ENCODE data around the gene ZC3H12C. TPM values are rescaled to one million over a fixed set of nuclear protein-coding genes. Genes with fewer than 3 reads are reported as not detected.

The ZC3H12C gene
- total RNA-seq, 1 donor from 2014 or later: 9.7 TPM

DNA sequence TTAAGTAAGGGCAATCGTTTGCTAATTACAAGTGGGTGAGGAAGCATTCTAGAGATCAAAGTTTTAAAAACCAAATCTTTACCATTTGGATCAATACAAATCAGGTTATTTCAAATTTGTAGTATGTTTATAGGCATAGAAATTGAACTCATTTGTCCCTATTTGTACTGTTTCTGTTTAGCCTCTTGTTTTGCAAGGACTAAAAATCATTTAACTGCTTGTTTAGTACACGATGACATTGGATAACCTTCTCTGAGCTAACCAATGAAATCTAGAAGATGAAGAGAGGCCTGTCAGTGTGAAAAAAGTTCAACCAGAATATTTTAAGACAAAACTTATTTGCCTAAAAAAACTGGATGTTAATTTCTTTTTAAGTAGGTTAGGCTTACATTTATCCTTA, 40.0 kb downstream of the ZC3H12C start:
- Mint-ChIP-seq H3K27ac (ENCODE audit: unreplicated experiment) (no peak overlapping the region), H3K9me3 (ENCODE audit: unreplicated experiment) (no peaks in the 10 kb centered on the region), H3K4me1 (ENCODE audit: unreplicated experiment) (peaks cover 12% of the 10 kb centered on the region), H3K27me3 (ENCODE audit: unreplicated experiment) (no peaks in the 10 kb centered on the region), H3K4me3 (ENCODE audit: unreplicated experiment) (no peak overlapping the region), H3K36me3 (ENCODE audit: unreplicated experiment) (peaks cover 7% of the 10 kb centered on the region)
- no peak for DNase-seq (ENCODE audit: extremely low spot score, unreplicated experiment)
- TF ChIP-seq, protein P1, sequence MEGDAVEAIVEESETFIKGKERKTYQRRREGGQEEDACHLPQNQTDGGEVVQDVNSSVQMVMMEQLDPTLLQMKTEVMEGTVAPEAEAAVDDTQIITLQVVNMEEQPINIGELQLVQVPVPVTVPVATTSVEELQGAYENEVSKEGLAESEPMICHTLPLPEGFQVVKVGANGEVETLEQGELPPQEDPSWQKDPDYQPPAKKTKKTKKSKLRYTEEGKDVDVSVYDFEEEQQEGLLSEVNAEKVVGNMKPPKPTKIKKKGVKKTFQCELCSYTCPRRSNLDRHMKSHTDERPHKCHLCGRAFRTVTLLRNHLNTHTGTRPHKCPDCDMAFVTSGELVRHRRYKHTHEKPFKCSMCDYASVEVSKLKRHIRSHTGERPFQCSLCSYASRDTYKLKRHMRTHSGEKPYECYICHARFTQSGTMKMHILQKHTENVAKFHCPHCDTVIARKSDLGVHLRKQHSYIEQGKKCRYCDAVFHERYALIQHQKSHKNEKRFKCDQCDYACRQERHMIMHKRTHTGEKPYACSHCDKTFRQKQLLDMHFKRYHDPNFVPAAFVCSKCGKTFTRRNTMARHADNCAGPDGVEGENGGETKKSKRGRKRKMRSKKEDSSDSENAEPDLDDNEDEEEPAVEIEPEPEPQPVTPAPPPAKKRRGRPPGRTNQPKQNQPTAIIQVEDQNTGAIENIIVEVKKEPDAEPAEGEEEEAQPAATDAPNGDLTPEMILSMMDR (IDR thresholded peaks at IDR 0.05): no peak

DNA sequence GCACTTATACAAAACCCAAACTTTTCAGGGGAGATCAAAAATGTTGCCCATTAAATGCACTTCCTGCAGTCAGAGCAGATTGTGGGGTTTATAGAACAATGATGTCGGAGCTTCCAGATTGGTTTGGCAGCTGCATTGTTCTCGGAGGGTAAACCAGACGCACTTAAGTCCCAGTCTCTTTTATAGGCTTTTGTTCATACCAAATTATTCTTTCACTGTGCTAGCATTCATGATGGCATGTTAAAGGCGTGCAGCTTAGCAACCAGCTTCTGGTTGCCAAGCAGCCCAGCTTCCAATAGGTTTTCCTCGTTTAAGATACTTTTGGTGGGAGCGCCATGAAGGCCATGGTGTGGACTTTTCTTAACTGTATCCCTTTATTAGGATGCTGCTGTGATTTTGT, 40.9 kb downstream of the ZC3H12C start:
- no peaks in the 10 kb centered on the region for H3K27me3 Mint-ChIP-seq (ENCODE audit: unreplicated experiment)
- no peak overlapping the region for H3K27ac Mint-ChIP-seq (ENCODE audit: unreplicated experiment)
- peaks cover 4% of the 10 kb centered on the region for H3K4me1 Mint-ChIP-seq (ENCODE audit: unreplicated experiment)
- H3K36me3 Mint-ChIP-seq (ENCODE audit: unreplicated experiment): peaks cover 7% of the 10 kb centered on the region
- H3K4me3 Mint-ChIP-seq (ENCODE audit: unreplicated experiment): no peak overlapping the region
- DNase-seq (ENCODE audit: extremely low spot score, unreplicated experiment): no peak
- H3K9me3 Mint-ChIP-seq (ENCODE audit: unreplicated experiment): no peaks in the 10 kb centered on the region
- TF ChIP-seq, protein P1 (IDR thresholded peaks at IDR 0.05): no peak

DNA sequence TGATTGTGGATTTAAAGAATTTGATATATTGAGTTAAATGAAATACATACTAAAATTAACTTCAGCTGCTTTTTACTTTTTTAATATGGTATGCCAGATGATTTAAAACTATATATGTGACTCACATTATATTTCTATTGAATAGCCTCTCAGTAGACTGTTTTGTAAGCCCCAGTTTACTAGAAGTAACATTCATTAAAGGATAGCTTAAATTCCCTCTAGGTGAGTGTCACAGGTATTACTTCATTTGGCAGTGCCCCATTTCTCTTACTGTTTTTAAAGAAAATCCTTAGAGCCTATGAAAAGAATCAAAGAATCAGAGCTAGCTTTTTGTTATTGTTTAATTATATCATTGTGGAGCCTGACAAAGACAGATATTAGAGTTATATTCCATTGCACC, 48.6 kb downstream of the ZC3H12C start:
- H3K4me1 Mint-ChIP-seq (ENCODE audit: unreplicated experiment): no peaks in the 10 kb centered on the region
- H3K27ac Mint-ChIP-seq (ENCODE audit: unreplicated experiment): no peak overlapping the region
- TF ChIP-seq, protein P1 (IDR thresholded peaks at IDR 0.05): no peak
- no peak overlapping the region for H3K4me3 Mint-ChIP-seq (ENCODE audit: unreplicated experiment)
- peaks cover 15% of the 10 kb centered on the region for H3K36me3 Mint-ChIP-seq (ENCODE audit: unreplicated experiment)
- H3K27me3 Mint-ChIP-seq (ENCODE audit: unreplicated experiment): no peaks in the 10 kb centered on the region
- peaks cover 7% of the 10 kb centered on the region for H3K9me3 Mint-ChIP-seq (ENCODE audit: unreplicated experiment)
- DNase-seq (ENCODE audit: extremely low spot score, unreplicated experiment): no peak

DNA sequence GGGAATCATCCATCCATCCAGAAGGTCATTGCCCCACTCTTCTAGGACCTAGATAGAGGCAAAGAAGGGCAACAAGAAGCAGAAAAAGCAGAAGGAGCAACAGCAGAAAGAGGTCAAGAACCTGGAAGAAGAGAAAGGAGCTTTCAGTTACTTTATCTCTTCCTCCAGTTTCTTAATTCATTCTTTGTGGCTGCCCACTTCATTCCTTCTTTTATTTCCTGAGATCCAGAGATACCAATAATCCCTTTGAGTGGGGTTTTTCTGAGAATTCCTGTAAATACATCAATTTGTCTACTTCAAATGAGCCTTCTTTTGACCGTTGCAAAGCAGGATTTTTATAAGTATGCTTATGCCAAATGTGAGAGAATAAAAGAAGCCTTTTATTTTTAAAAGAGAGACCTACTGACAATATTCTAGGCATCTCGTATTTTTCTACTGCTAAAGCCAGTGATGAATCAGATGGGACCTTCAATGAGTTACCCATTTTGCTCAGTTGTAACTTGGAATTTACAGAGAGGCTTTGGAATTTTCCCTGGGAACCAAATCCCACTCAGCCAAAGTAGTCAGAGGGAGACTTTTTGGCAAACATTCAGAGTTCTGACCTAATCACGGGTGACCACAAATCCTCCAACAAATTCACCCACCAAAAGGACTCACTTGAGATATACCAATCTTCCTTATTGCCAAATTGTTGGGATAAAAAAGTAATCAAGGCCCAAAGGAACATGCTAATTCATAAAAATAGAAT, 54.9 kb downstream of the ZC3H12C start:
- no peaks in the 10 kb centered on the region for H3K27me3 Mint-ChIP-seq (ENCODE audit: unreplicated experiment)
- no peak for DNase-seq (ENCODE audit: extremely low spot score, unreplicated experiment)
- TF ChIP-seq, protein P1 (IDR thresholded peaks at IDR 0.05): no peak
- no peak overlapping the region for H3K27ac Mint-ChIP-seq (ENCODE audit: unreplicated experiment)
- H3K9me3 Mint-ChIP-seq (ENCODE audit: unreplicated experiment): no peaks in the 10 kb centered on the region
- H3K4me3 Mint-ChIP-seq (ENCODE audit: unreplicated experiment): no peak overlapping the region
- peaks cover 8% of the 10 kb centered on the region for H3K36me3 Mint-ChIP-seq (ENCODE audit: unreplicated experiment)
- H3K4me1 Mint-ChIP-seq (ENCODE audit: unreplicated experiment): peaks cover 16% of the 10 kb centered on the region

DNA sequence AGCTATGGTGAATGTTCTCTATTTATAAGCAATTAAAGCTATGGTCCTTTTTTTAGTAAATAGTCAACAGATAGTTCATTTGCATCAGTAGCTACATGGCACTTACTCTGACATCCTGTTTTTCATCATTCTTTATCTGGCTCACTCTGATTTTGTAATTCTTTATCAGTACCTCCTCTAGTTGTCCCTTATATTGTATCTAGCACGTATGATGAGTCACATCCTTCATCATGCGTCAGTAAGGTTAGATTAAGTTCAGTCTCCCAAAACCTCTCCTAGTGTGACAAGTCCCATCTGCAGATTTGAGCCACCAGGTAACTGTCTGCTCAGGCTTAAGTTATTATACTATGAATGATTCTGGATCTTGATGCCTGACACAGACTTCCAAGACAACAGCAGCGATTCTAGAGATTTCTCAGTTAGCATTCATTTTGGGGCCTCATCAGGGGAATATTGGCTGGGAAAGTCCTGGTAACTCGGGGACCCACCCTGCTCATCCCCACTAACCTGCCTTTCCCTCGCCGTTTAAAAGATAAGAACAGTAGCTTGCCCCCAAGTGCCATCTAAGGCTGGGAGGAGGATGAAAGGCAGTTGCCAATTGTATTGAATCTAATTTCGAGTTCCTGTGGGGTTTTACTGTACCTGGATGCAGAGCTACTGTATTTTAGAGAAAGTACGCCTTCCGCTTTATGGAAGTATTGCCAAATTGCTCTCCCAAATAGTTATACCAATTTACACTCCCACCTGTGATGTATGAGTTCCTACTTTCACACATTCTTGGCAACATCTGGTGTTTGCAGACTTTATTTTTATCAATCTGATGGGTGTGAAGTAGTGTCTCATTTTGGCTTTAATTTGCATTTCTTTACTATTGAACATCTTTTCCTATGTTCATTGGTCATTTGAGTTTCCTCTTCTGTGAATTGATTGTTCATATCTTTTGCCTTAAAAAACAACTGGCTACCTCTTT, 55.9 kb downstream of the ZC3H12C start:
- Mint-ChIP-seq H3K4me3 (ENCODE audit: unreplicated experiment) (no peak overlapping the region), H3K36me3 (ENCODE audit: unreplicated experiment) (peaks cover 12% of the 10 kb centered on the region), H3K9me3 (ENCODE audit: unreplicated experiment) (no peaks in the 10 kb centered on the region), H3K27me3 (ENCODE audit: unreplicated experiment) (no peaks in the 10 kb centered on the region), H3K4me1 (ENCODE audit: unreplicated experiment) (peaks cover 16% of the 10 kb centered on the region), H3K27ac (ENCODE audit: unreplicated experiment) (no peak overlapping the region)
- DNase-seq (ENCODE audit: extremely low spot score, unreplicated experiment): no peak
- TF ChIP-seq, protein P1 (IDR thresholded peaks at IDR 0.05): no peak

All from osteocyte (in vitro differentiated cells).